ENCODE results near the gene CCDC12.

CCDC12 gene

DNA sequence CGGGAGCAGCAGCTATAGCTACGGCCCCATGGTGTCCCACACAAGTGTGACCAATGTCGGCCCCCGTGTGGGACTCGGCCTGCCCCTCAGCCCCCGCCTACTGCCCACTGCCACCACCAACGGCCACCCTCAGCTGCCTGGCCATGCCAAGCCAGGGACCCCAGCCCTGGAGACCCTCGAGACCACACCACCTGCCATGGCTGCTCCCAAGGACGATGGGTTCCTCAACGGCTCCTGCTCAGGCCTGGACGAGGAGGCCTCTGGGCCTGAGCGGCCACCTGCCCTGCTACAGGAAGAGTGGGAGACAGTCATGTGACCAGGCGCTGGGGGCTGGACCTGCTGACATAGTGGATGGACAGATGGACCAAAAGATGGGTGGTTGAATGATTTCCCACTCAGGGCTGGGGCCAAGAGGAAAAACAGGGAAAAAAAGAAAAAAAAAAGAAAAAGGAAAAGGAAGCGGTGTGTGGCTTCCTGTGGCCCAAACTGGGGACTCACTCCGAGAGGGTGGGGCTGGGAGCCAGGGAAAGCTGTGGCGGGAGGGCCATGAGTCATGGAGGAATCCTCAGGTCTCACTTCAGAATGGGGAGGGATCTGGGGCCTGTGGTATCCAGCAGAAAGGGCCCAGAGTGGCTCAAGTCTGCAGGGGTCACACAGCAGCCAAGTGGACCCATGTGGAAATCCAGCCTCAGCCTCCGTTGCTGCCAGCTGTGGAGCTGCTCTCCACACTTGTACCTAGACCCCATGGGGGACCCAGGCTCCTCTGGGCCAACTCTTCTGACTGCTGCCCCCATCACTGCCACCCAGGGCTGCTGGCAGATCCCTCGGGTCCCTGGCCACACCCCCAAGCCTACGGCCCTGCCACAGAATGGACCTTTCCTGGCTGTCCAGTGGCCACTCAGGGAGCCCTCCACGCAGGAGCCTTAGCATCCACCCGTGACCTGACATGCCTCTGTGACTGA lies 72.9 kb downstream of the CCDC12 start:
- DNase-seq: no peak

DNA sequence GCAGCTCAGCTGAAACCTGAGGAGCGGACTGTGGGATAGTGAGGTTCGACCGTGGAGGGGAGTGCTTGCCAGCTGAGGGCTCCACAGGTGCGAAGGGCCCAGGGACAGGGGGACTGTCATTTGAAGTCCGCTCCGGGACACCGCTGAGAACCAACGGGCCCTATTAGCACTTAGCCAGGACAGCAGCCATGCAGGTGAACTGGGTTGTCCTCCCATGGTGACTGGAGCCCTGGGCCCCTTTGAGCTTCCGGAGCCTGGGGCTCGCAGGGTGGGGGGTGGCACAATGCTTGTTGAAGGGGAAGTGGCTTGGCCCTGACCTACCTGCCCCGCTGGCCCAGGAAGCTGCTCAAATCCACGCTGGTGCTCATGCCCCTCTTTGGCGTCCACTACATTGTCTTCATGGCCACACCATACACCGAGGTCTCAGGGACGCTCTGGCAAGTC lies 74.3 kb downstream of the CCDC12 start:
- DNase-seq: no peak

GRCh38 chr3:46901591-46902187 lies 74.9 kb downstream of the CCDC12 start:
- no peak for DNase-seq

- DNase-seq: no peak
These were observed 75.5 kb downstream of the CCDC12 start for GRCh38 chr3:46901061-46901460.

DNA sequence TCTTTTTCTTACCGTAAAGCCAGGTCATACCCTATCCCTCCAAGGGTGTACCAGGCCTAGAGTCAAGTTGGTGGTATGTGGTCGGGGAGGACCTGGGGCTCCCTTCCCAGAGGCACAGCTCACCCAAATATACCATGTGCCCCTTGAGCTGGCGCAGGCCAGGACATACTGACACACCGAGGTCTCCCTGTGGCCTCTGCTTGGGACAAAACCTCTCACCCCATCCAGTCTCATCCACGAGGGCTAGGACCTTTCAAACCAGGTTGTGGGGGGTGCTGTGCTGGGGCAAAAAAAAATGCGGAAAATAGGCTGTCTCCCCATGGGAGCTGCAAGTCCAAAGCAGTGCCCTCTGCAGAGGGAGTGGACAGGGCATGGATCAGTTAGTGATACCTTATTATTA lies 76.2 kb downstream of the CCDC12 start:
- DNase-seq: no peak

DNA sequence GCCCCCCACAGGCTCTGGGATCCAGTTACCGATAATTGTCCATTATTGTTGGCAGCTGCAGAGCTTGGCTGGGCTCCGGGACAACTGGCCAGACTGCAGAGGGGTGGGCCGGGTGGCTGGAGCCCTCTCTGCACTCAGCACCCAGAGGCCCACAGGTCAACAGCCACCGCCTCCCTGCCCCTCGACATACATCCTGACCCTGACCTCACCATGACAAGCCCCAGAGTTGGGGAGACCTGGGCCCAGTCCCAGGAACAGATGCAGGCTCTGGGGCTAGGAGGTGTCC lies 76.6 kb downstream of the CCDC12 start:
- DNase-seq: no peak

DNA sequence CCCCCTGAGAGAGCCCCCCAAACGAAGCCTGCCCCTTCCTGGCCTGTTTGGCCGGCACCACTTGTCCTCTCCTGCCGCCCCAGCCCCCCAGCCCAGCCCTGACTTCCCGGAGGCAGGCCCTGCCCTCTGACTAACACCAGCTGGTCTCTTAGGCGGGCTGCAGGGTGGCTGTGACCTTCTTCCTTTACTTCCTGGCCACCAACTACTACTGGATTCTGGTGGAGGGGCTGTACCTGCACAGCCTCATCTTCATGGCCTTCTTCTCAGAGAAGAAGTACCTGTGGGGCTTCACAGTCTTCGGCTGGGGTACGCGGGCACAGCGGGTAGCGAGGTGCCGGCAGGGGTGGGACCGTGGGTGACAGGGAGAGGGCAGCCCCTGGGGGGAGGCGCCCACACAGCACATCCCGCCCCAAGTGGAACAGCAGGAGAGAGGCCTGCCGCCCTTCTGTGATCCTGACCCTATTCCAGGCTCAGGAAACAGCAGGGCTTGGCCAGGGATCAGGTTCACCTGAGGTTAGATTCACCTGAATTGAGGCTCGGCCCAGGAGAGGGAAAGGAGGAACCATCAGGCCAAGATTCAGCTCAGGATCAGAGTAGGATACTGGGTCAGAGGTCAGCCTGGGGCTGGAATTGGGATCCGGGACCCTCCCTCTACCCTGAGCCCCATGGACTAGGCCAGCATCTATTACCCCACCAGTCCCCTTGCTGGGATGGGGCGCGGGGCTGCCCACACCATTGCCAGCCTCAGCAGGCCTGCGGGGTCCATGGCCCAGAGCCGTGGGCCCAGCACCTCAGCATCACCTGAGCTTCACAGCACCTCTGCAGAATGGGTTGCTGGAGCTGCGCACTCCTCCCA lies 77.2 kb downstream of the CCDC12 start:
- DNase-seq: no peak

- no peak for DNase-seq
These were observed 78.0 kb downstream of the CCDC12 start for GRCh38 chr3:46898321-46899150.

DNA sequence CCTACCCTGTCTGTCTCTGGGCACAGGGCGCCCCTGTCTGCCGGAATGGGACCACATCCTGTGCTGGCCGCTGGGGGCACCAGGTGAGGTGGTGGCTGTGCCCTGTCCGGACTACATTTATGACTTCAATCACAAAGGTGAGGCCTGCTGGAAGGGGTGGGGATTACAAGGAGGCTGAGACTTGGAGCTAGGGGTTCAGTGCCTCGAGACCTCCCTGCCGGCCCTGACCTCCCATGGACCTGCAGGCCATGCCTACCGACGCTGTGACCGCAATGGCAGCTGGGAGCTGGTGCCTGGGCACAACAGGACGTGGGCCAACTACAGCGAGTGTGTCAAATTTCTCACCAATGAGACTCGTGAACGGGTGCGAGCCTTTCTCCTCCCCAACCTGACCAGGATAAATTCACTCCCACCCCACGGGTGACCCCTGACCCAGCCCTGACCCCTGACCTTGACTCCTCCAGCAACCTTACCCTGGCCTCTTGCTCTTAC lies 78.7 kb downstream of the CCDC12 start:
- DNase-seq: no peak

DNA sequence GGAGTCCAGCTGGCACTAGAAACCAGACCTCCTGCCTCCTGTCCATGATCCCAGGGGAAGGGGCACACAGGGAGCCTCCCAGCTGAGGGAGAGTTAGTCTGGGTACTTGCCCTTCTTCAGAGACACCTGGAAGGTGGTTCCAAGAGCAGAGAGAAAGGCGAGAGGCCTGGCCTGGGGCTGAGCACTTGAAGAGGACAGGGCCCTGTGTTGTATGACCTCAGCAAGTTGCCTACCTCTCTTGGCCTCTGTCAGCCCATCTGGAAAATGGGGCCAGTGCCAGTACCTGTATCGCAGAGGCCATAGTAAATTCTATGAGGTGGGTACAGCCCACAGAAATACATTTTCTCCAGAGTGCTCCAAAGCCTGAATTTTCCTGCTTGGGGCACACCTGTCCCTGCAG lies 79.5 kb downstream of the CCDC12 start:
- no peak for DNase-seq

DNA sequence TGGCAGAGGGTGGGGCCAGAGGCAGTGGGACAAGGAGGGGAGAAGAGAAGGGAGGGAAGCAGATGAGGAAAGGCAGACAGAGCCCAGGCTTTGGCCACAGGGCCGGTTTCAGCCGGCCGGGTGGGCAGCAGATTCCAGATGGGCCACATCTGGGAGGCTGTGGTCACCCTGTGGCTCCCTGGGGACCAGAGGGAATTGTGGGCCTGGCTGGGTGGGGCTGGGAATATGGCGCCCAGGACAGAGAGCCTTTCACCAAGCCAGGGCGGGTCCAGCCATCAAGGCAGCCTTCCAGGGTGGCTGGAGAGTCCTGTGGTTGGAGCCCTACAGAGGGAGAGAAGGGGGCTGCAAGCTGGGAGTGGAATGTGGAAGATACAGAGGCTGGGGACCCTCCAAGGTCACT lies 80.2 kb downstream of the CCDC12 start:
- DNase-seq: no peak

DNA sequence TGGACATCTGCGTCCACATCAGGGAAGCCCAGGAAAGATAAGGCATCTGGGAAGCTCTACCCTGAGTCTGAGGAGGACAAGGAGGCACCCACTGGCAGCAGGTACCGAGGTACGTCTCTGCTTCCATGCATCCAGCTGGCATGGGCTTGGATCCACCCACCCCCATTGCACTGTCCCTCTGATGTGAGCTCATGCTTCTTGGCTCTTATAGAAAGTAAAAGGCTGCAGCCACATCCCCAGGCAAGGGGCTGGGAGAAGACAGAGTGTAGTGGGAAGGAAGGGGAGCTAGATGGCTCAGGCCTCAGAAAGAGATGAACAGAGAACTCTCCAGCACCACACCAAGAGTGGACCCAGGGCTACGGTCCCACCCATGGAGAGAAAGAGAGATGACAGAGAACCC lies 80.8 kb downstream of the CCDC12 start:
- no peak for DNase-seq

DNA sequence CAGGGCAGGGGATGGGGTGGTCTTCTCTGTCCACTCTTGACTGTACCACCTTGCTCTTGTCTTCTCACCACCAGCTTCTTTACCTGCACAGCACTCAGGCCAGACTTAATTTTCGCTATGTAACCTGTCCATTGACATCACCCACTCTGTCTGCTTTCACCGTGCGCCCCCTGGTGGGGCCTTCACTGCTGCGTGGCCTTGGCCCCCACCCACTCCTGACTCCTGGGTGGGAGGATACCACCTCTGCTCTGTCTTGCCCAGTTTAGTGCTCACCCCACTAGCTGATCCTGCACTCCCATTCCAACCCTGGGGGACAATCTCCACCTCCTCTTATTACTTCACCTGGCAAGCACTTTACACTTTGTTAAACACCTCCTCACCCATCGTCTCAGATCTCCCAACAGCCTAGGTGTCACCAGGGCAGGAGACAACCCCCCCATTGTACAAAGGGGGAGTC lies 81.3 kb downstream of the CCDC12 start:
- DNase-seq: peak; percentile 66

DNA sequence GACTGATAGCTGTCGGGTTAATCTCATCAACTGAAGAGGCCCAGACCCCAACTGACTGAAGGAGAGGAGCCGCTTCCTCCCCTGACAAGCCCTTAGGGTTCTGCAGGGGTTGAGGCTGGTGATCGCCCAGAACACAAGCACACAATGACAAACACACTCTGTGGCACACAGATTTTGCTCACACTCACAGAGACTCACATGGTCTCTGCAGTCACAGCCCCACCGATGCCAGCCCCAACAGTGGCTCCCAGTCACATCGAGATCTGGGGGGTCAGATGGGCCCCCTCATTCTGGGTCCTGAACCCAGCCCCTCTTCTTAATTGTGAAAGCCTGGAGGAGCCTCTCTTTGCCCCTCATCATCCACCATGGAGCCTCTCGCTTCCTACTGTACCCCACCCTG lies 82.3 kb downstream of the CCDC12 start:
- no peak for DNase-seq

DNA sequence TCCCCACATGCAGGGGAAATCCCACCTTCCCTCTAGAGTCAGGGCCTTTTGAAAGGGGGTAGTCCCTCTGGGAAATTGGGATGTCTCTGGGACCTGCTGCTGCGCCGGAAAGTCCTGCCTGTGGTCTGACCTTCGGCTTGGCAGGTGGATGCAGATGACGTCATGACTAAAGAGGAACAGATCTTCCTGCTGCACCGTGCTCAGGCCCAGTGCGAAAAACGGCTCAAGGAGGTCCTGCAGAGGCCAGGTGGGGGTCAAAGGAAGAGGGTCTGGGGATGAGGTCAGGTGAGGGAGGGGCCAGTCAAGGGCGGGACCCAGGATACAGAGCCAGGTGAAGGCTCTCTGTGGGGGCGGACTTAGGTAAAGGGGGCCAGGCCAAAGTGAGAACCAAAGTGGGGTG lies 82.8 kb downstream of the CCDC12 start:
- DNase-seq: no peak

GRCh38 chr3:46893146-46893748 lies 83.3 kb downstream of the CCDC12 start:
- DNase-seq: no peak

- no peak for DNase-seq
These were observed 84.0 kb downstream of the CCDC12 start for GRCh38 chr3:46892285-46893145.

- DNase-seq: no peak
These were observed 85.4 kb downstream of the CCDC12 start for GRCh38 chr3:46891132-46891531.

DNA sequence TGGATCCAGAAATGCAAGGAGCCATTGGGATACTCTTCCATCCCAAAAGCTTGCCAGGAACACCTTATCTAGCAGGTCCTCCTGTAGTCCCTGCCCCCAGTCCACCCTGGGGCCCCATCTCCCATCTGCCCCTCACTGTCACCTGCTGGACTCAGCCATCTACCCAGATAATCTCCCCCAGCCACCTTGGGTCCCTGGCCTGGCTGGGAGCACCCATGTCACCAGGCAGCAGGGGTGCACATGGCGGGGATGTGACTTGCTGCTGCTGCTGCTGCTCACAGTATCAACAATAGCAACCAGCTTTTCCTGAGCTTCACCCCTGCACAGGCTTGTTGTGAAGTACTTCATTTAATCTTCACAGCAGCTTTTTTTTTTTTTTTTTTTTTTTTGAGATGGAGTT lies 86.4 kb downstream of the CCDC12 start:
- DNase-seq: no peak

- no peak for DNase-seq
These were observed 87.0 kb downstream of the CCDC12 start for GRCh38 chr3:46889381-46890110.
